Measurements from ENCODE around the gene SEC16B.

SEC16B gene

DNA sequence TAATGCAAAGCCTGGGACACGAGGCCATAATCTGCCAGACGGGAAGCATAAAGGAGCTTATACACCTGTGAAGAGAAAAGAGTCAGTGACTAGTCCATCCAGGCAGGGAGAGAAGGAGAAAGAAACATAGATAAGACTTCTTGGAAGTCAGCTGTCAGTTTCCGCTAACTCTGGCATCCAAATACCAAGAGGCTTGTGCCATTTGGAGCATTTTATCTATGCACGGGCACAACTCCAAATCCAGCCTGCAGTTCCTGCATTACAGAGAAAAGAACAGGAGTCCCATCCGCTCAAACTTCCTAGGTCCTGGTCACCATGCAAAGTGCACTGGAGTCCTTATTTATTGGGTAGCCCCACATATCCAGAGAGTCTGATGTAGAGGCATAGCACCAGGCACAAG is 27.9 kb downstream of the SEC16B start:
- DNase-seq (ENCODE audit: low read depth): no peak

DNA sequence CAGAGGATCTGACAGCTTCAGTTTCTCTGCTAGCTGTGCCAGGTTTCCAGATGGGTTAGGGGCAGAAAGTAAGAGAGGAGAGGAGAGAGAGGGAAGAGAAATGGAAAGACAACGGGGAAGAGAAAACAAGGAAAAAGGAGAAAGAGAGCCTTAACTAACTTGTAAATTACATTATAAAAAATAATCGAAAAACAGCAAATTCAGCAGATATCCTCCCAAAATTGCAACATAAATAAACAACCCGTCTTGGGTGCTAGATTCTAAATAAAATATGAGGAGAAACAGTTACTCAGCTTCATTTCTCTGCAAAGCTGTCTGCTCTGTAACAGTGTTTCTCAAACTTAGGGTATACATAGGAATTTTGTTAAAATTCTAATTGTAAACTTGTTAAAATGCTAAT is 29.2 kb downstream of the SEC16B start:
- DNase-seq (ENCODE audit: low read depth): no peak

DNA sequence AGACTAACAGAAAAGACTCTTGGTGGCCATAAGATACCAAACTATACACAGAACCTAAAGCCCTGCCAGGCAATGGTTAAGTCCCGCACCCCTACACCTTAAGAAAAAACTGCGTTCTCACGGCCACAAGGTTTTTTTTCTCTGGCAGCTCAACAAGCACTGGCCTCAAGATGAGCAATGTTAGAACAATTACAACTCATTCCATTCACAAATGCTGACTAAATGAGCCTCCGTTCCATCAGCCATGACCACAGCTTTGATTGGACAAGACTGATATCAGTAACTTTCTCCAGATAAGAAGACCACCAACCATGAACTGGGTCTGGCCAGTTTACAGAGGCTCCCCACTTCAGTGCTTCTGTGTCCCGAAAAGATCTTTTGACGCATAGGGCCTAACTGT is 31.9 kb downstream of the SEC16B start:
- no peak for DNase-seq (ENCODE audit: low read depth)

DNA sequence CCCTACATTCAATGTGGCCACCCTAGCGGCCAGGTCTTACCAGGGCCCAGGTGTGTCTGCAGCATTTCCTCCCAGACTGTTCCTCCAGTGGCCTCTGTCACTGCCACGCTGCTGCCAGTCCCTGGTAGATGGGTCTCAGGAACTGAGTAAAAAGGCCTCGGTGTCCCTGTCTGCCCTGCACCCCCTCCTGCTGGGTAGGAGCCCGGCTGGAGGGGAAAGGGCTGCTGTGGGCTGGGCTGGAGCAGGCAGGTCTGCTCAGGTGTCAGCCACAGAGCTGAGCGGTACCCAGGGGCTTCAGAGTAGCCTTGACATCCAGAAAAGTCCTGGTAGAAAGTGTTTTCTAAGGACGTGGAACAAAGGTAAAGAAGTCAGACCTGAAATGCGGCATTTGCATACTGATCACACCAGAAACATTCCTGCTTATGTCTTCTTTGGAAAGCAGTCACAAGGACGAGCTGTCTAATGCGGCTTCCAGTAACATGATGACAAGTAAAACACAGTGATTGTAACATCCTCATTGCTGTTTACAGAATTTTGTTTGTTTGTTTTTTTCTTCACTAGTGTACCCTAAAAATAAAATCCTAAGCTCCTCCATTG is 32.6 kb downstream of the SEC16B start:
- no peak for DNase-seq (ENCODE audit: low read depth)

DNA sequence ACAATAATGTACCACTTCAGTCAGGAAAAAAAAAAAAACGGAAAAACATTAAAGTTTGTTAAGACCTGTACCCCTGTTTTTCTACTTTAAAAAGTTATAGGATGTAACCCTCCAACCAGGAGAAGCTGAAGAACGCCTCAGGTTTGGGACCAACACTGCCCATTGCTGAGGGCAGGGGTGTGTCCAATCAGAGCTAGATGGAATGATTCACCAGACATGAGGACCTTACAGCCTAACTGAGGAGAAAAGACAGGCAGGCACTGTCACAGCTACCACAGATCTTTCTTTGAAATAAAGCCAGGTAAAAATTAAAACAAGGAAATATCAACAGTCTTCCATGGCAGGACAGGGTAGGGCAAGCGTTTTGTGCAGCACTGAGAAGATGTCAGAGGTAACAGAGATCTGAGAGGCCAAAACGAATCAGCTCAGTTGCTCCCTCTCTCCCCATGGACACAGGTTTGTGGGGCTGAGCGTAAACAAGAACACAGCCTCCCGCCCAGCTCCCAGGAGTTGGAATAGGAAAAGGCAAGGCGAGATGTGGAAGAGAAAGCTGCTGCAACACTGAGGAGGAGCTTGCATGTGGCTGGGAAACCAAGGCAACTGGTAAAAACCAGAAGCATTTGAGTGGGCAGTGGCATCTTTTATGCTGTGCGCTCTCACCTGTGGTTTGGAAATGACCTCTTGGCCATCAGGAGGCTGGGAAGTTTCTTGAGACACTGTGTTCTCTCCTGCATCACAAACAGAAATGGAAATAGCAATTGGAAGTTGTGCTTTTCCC is 34.0 kb downstream of the SEC16B start:
- DNase-seq (ENCODE audit: low read depth): no peak

DNA sequence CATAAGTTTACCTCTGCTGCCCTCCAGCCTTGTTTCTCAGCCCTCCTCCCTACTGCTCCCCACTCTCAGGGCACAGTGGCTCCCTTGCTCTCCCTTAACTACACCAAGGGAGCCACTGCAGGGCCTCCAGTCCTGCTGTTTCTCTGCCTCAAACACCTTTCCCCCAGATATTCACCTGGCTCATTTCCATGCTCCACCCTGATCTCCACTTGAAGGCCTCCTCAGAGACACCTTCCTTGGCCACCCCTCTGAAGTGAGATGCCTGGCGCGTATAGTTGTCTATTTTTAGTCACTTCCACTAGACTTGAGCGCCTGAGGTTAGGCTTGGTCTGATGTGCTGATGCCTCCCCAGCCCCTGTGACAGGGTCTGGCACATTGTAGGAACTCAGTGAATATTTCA is 34.9 kb downstream of the SEC16B start:
- no peak for DNase-seq (ENCODE audit: low read depth)

DNA sequence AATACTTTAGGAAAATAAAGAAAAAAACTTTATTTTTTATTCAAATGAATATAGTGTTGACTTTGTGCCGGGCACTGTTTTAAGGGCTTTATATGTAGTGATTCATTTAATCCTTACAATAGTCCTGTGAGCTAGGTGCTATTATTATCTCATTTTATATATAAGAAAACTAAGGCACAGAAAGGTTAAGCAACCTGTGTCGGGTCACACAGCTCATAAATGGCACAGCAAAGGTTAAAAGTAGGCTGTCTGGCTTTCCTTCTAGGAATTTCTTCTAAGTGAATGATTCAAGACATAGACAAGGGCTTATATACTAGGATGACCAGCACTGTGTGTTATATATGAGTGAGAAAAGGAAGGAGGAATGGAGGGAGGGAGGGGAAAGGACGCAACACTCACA is 35.4 kb downstream of the SEC16B start:
- no peak for DNase-seq (ENCODE audit: low read depth)

DNA sequence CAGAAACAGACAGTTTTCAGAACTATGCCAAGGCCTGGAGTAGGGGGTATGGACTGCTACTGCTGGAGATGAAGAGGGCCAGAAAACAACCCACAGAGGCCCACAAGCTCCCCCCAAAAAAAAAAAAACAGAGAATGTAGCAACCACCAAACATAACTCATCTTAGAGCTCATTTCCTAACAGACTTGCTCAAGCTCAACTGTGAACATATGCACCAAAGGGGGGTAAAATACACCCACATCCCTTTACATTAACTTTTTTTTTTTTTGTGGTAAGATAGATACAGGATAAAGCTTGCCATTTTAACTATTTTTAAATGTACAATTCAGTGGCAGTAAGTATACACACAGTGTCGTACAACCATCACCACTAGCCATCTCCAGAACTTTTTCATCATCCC is 36.0 kb downstream of the SEC16B start:
- DNase-seq (ENCODE audit: low read depth): no peak

DNA sequence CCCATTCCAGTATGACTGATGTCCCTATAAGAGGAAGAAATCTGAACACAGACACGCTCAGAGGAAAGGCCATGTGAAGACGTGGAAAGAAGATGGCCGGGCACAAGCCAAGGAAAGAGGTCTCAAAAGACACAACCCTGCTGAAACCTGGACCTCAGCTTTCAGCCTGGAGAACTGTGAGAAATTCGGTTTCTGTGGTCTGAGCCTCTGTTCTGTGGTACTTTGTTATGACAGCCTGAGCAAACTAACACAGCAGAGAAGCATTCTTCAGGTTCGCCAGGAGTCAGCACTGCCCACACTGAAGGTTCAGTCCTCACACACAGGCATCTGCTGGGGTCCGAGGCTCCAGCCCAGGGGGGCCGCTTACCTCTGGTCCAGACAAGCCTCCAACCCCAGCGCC is 37.7 kb downstream of the SEC16B start:
- DNase-seq (ENCODE audit: low read depth): no peak

DNA sequence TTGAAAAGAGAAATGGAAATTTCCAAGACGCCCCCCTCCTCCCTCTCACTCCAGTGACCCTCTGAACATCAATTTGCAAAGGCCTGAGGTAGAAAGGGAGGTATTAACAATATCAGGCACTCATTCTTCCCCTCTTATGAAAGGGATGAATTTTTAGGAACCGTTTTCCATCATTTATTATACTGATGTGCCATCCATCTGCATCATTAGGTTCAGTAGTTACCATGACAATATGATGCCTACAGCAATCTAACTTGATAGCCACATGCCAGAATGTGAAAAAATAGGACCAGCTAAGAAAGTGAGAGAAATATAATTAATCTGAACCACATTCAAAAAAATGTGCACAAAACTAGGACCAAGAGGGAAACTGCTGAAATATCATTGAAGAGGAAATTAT is 40.9 kb downstream of the SEC16B start:
- DNase-seq (ENCODE audit: low read depth): no peak

DNA sequence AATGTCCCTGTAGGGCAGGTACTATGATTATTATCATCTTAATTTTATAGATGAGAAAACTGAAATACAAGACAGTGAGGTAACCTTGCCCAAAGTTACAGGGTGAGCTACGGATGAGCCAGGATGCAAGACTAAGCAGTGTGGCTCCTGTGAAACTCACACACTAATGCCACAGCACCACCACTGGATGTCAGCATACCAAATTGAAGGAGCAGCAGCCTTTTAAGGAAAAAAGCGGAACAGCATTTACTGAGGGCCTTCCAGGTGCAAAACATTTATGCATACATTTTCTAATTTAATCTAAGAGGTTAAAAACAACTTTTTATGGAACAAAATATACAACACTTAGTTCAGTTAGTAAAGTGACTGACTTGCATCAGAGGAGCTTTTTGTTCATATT is 41.7 kb downstream of the SEC16B start:
- DNase-seq (ENCODE audit: low read depth): no peak

DNA sequence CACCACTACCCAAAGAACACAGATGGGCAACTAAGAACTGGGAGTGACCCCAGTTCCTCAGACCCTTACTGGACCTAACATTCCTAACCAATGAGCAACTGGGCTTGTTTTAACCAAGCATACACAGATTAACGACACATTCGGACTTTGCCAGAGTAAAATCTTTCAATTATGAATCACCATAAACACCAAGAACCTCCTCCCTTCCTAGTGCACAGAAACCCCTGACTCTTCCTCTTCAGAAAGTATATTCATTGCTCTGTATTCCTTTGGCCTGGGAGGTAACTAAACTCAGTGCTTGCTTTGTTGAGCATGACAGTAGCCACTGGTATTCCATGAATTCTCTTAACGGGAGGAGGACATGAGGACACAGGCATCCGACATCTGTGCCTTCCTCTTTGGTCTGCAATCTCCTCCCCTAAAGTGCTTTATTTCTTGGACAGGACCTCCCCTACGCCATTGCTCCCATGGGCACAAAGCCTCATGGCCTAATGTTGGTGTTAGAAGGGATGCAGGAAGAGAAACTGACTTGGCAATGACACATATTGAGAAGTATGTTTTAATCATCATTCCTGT is 42.7 kb downstream of the SEC16B start:
- no peak for DNase-seq (ENCODE audit: low read depth)

DNA sequence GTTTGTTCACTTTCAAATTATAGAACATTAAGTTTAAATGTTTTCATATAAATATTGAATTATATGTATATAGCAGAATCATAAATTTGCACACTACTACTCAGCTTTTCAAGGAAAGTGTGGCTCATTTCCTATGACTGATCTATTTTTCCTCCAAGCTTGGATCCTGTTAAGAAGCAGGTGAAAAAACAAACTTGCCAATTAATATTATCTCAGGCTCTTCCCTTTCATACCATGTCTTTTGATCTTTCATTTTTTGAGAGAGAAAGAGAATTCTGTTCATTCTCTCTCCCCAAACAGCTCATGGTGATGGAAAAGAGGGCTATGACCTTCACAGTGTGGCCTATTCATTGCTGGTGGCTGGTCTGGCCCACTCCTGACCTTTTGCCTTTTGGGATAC is 43.7 kb downstream of the SEC16B start:
- DNase-seq (ENCODE audit: low read depth): no peak

DNA sequence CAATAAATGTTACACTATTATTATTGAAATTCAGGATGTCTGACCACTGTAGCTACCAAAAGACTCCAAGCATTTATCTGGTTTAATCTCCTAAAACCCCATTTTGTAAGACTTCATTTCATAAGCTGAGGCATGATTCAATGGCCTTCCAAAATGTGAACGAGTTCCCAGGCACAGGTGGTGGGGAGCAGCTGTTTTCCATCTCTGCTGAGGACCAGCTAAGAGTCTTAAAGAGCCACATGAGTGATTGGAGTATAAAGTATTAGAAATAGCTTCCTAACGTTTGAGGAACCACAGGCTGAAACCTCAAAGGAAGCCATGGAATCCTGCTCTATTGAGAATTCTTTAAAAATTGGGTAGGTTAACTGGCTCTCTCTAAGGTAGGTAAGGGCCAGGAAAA is 44.9 kb downstream of the SEC16B start:
- DNase-seq (ENCODE audit: low read depth): no peak

DNA sequence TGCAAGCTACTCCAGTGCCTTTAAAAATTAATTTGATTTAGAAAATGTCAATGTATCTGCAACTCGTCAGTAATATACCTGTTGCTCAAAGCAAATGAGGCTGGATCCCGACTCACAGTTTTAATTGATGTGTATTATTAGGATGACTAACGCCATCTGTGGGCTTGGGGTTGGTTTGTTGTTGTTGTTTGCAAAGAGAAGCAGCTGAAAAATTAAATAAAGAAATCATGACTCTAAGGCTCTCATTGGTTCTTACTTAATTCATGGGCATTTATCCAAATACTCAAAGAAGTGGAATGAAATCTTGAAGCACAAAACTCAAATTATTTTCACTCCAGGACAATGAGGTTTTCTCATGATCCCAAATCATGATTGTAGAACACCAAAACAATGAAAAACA is 46.4 kb downstream of the SEC16B start:
- DNase-seq (ENCODE audit: low read depth): no peak

DNA sequence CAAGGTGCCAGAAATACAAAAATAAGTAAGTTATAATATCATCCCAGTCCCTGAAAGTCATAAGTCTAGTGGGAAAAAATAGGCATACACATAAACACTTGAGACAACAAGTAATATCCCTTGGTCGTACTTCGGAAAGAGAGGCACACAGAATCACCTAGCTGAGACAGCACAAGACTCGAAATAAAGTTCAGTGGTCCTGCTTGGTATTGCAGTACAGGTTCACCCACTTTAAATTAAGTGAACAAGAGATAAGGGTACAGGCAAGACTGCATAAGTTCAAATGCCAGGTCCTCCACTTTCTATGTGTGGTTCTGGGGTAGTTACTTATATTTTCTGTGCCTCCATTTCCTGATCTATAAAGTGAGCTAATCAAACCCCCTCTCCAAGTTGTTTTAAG is 47.6 kb downstream of the SEC16B start:
- DNase-seq (ENCODE audit: low read depth): no peak

DNA sequence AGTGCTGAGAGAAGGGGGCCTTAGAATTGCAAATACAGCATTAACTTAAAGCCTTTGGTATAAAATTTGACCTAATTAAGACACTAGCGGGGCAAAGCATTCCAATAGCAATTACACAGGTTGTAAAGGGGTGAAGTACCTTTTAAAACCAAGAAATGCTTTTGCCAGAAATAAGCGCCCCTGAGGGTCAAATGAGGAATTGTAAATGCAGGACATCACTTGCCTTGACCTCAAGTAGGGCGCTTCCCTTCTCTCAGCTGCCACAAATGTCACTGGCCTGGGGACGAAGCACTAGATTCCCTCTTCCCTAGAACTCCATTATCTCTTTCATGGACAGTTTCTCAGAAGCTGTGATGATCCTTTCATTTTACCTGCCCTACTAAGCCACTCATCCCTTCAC is 48.3 kb downstream of the SEC16B start:
- DNase-seq (ENCODE audit: low read depth): no peak

DNA sequence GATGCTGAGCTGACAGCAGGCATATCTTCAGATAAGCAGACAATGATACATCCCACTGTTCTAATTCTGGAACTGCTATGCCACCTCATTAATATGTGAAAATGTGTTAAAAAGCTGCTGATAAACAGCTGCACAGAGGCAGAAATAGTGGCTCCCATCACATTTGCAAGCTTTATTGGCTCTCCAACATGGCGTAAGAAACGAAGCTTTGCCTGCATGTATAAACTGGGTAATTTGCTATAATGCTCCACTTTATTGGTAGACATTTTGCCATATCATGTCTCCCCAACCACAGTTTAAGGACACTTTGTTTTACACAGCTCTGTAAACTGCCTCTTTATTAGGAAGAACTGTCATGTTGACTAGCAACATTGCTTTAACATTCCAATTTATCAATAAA is 49.8 kb downstream of the SEC16B start:
- DNase-seq (ENCODE audit: low read depth): no peak

DNA sequence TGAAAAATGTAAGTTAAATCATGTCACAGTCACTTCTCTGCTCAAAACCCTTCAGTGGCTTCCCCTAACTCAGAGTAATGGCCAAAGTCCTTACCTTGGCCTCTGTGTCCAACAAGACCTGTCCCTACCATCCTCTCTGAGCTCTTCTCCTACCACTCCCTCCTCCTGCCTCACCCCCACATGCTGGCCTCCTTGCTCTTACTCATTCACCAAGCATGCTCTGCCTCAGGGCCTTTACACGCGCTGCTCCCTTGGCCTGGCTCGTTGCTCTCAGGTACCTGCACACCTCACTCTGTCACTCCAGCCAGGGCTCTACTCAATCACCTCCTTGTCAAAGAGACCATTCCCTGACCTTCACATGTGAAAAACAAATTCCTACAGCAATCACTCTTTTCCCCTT is 54.2 kb downstream of the SEC16B start:
- DNase-seq (ENCODE audit: low read depth): no peak

DNA sequence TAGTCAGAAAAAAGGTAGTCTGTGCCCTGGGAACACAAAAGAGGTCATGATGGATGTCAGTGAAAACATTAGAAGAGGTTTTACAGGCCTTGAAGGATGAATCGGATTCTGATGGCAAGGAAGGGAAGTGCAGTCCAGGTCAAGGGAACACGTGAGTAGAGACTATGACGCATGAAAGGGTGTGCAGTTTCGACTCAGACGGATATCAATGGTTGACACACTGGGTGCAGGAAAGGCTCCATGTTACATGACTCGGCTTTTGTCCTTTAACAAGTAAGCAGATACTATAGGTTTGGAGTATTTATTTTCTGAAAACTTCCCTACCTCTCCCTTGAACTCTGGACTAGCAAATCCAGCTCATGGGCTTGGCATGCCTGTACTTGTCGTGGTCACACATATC is 55.3 kb downstream of the SEC16B start:
- no peak for DNase-seq (ENCODE audit: low read depth)

DNA sequence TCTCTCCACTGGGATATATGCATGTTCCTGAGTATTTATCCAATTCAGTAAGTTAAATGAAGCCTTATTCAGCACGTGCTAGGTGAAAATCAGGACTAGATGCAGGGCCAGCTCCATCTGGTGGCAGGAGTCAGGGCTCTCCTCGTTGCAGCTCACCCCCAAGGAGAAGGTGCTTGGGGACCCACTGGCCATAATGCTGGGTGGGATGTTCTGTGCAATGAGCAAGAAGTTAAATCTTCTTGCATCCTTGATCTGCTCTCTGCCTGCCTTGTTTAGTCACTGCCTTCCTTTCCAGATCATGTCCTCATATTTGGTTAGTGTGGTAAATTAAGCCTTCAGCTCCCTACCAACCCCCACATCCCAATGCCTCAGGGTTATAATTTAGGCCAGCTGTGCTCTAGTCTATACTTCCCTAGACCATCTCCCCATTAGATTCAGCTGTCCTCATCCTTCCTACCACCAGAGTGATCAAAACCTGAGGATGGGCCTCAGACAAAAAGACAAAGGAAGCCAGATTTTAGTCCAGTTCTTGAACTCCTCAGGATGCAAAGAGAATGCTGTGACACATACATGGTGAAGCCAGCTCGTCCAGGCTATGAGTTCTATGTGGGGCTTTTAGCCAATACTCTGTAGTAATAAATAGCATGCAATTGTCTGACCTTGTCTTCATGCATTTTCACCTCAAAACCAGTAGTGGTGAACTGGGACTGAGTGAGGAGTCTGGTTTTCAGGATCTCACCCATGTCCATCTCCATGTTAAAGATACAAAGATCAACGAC is 55.9 kb downstream of the SEC16B start:
- DNase-seq (ENCODE audit: low read depth): no peak

DNA sequence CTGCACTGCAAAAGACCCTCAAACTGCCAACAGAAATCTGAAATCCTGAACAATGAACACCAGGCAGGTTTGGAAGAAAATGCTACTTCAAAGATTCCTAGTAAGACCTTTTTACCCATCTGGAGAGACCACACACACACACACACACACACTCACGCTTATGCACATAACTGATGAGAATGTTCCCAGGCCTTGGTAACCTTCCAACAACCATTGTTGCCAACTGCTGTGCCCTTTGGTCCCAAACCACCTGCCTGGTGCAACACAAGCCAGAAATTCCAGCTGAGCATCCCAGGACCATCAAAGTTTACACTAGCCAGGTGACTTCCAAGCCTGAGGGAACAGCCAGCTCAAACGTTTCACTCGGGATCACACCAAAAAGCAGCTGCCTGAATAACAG is 56.9 kb downstream of the SEC16B start:
- no peak for DNase-seq (ENCODE audit: low read depth)

DNA sequence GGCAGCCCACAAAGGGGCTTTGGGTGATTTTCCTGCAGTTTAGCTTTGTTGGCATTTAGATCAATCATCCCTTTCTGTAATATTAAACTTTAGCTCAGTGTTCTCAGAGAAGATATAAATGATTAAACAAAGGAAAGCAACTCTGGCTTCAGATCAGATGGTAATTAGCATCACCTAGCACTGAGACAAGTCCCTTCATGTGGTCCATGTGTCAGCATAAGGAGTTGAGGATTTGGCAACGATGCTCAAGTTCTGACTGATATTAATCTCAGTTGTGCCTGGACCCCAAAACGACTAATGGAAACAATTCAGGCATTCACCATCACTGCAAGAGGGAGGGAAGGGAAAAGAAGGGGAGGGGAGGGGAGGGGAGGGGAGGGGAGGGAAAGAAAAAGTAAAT is 60.4 kb downstream of the SEC16B start:
- no peak for DNase-seq (ENCODE audit: low read depth)

Measured in activated T-helper 1 cell treated with Interleukin-2 at 50 U/mL for 16 hours (primary cell).